ENCODE measurements around the gene S100A13. TPM values are rescaled to one million over a fixed set of nuclear protein-coding genes. Genes with fewer than 3 reads are reported as not detected.
A peak's percentile ranks its signal among the peaks of the same experiment; 100 is the strongest.
"Not testable (repeated sequence)": the region's sequence is repeated elsewhere in the genome, so short reads cannot be mapped to it uniquely, and the experiment has no call there.

S100A13 gene
- total RNA-seq, 1 experiment from 2014 or later = 350 TPM

DNA sequence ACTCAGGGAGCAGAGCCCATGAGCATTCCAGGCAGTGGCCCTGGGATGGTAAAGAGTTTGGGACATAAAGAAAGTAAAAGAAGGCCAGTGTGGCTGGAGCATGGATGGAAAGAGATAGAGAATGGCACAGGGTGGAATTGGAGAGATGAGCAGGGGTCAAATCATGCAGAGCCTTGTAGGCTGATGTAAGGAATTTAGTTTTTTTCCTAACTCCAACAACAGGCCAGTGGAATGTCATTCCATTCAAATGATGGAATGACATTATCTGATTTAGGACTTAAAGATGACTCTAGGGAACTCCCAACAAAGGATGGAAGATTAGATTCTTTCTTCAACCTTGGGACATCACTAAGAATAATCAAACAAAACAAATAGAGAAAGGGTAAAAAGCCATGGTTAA, 48.8 kb downstream of the S100A13 start:
- Histone ChIP-seq H3F3A (ENCODE audit: low read length, unreplicated experiment) (no peaks in the 10 kb centered on the region), H3K79me2 (ENCODE audit: low read length) (no peaks in the 10 kb centered on the region), H3K4me3 (ENCODE audit: low read length) (no peak overlapping the region), H3K27ac (ENCODE audit: low read length) (no peak overlapping the region), H3K9ac (ENCODE audit: low read length) (no peak overlapping the region), H3K27me3 (ENCODE audit: low read length) (no peaks in the 10 kb centered on the region), H3K9me2 (replicated peaks; ENCODE audit: low read length) (no peaks in the 10 kb centered on the region), H3K4me2 (ENCODE audit: low read length) (no peak overlapping the region), H2AFZ (ENCODE audit: low read length) (no peak overlapping the region), H4K20me1 (ENCODE audit: low read length) (no peaks in the 10 kb centered on the region), H3K9me3 (ENCODE audit: low read length) (no peaks in the 10 kb centered on the region), H3K36me3 (ENCODE audit: low read depth, low read length) (no peaks in the 10 kb centered on the region), H3K4me1 (ENCODE audit: insufficient read depth, low read length) (peaks cover 6% of the 10 kb centered on the region)
- TF ChIP-seq EZH2phosphoT487 (IDR thresholded peaks at IDR 0.05; ENCODE audit: borderline replicate concordance, low read length) = no peak
- no peak for TF ChIP-seq CTCF (conservative IDR thresholded peaks at IDR 0.05; ENCODE audit: low read depth, low read length)
- TF ChIP-seq EZH2 (IDR thresholded peaks at IDR 0.05; ENCODE audit: low read length, unreplicated experiment) = no peak
- intact Hi-C loops (cut with micrococcal nuclease) = no loop called here
- BruUV-seq (replicated peaks) = no TSS peak
- ATAC-seq (0 out of 2 replicates have a peak, but pooled peaks have one; percentile 18), DNase-seq (no peak)
- ChIA-PET POLR2A (ENCODE audit: unreplicated experiment) (no interaction called here), CTCF (no interaction called here)

DNA sequence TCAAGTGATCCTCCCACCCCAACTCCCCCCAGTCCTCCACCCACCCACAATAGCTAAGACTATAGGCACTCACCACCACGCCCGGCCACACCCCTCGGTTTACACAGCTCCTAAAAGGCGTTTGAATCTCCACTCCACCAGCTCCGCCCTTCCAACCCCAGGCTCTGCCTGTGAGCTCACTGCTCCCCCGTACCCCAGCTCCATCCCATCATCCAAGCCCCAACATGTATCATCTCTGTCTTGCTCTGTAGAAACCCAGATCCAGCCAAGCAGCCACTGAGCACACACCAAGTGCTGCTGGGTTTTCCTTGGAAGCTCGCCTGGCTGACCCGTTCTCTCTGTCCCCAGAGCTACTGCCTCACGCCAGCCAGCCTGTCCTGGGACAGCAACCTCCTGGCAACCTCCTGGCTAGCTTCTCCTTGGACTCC, 49.7 kb downstream of the S100A13 start:
- BruUV-seq (replicated peaks) = no TSS peak
- ATAC-seq = peak; percentile 16; the same call in 1 of the 2 replicates
- Histone ChIP-seq H3K4me1 (ENCODE audit: insufficient read depth, low read length) (peaks cover 14% of the 10 kb centered on the region), H2AFZ (ENCODE audit: low read length) (no peak overlapping the region), H3K36me3 (ENCODE audit: low read depth, low read length) (no peaks in the 10 kb centered on the region), H3K27me3 (ENCODE audit: low read length) (no peaks in the 10 kb centered on the region), H3K9me3 (ENCODE audit: low read length) (no peaks in the 10 kb centered on the region), H3K79me2 (ENCODE audit: low read length) (no peaks in the 10 kb centered on the region), H3K4me2 (ENCODE audit: low read length) (no peak overlapping the region), H3K27ac (ENCODE audit: low read length) (no peak overlapping the region), H4K20me1 (ENCODE audit: low read length) (no peaks in the 10 kb centered on the region), H3K9me2 (replicated peaks; ENCODE audit: low read length) (no peaks in the 10 kb centered on the region), H3K9ac (ENCODE audit: low read length) (no peak overlapping the region), H3K4me3 (ENCODE audit: low read length) (no peak overlapping the region), H3F3A (ENCODE audit: low read length, unreplicated experiment) (no peaks in the 10 kb centered on the region)
- ChIA-PET CTCF (interaction anchor here (1.2 kb wide), 1 partner anchor 35 kb away, joined by 4 read pairs; the partner anchor contains the start of gene S100A16), POLR2A (ENCODE audit: unreplicated experiment) (interaction anchor here (0.6 to 0.8 kb wide), 2 partner anchors 35 to 47 kb away, joined by 4 read pairs; partner anchors contain the start of gene S100A16)
- TF ChIP-seq EZH2 (IDR thresholded peaks at IDR 0.05; ENCODE audit: low read length, unreplicated experiment) (no peak), EZH2phosphoT487 (IDR thresholded peaks at IDR 0.05; ENCODE audit: borderline replicate concordance, low read length) (no peak), CTCF (conservative IDR thresholded peaks at IDR 0.05; ENCODE audit: low read depth, low read length) (no peak)
- intact Hi-C loops (cut with micrococcal nuclease) = no loop called here
- no peak for DNase-seq

GRCh38 chr1:153577138-153577537, 50.2 kb downstream of the S100A13 start:
- intact Hi-C loops (cut with micrococcal nuclease) = no loop called here
- TF ChIP-seq CTCF (conservative IDR thresholded peaks at IDR 0.05; ENCODE audit: low read depth, low read length) = no peak
- no peaks in the 10 kb centered on the region for H3K27me3 ChIP-seq (ENCODE audit: low read length)

GRCh38 chr1:153575497-153575896, 51.8 kb downstream of the S100A13 start:
- POLR2A ChIA-PET (ENCODE audit: unreplicated experiment); H3K27me3 ChIP-seq (ENCODE audit: low read length); H3K9me3 ChIP-seq (ENCODE audit: low read length); H3K9me2 ChIP-seq (replicated peaks; ENCODE audit: low read length); BruUV-seq (replicated peaks); H3F3A ChIP-seq (ENCODE audit: low read length, unreplicated experiment); H3K79me2 ChIP-seq (ENCODE audit: low read length); H4K20me1 ChIP-seq (ENCODE audit: low read length); H3K4me2 ChIP-seq (ENCODE audit: low read length); H3K27ac ChIP-seq (ENCODE audit: low read length); DNase-seq; H3K4me3 ChIP-seq (ENCODE audit: low read length); H3K36me3 ChIP-seq (ENCODE audit: low read depth, low read length); intact Hi-C loops (cut with micrococcal nuclease); H3K9ac ChIP-seq (ENCODE audit: low read length); CTCF ChIA-PET; ATAC-seq; H2AFZ ChIP-seq (ENCODE audit: low read length): not testable (repeated sequence)
- H3K4me1 ChIP-seq (ENCODE audit: insufficient read depth, low read length) = peaks cover 24% of the 10 kb centered on the region

More at GRCh38 chr1:153577138-153577537, 50.2 kb downstream of the S100A13 start:
- ChIA-PET POLR2A (ENCODE audit: unreplicated experiment) (interaction anchor here (0.6 to 0.8 kb wide), 2 partner anchors 36 to 46 kb away, joined by 4 read pairs; partner anchors contain the start of gene S100A16), CTCF (interaction anchor here (1.2 kb wide), 1 partner anchor 35 kb away, joined by 4 read pairs; the partner anchor contains the start of gene S100A16)
- H3K4me3 ChIP-seq (ENCODE audit: low read length) = no peak overlapping the region
- no peak overlapping the region for H3K9ac ChIP-seq (ENCODE audit: low read length)
- H4K20me1 ChIP-seq (ENCODE audit: low read length) = no peaks in the 10 kb centered on the region
- H3F3A ChIP-seq (ENCODE audit: low read length, unreplicated experiment) = no peaks in the 10 kb centered on the region
- BruUV-seq (replicated peaks) = no TSS peak
- H3K79me2 ChIP-seq (ENCODE audit: low read length) = no peaks in the 10 kb centered on the region
- no peaks in the 10 kb centered on the region for H3K36me3 ChIP-seq (ENCODE audit: low read depth, low read length)
- H3K4me2 ChIP-seq (ENCODE audit: low read length) = no peak overlapping the region
- no peak overlapping the region for H2AFZ ChIP-seq (ENCODE audit: low read length)
- DNase-seq = no peak
- H3K27ac ChIP-seq (ENCODE audit: low read length) = no peak overlapping the region
- peaks cover 19% of the 10 kb centered on the region for H3K4me1 ChIP-seq (ENCODE audit: insufficient read depth, low read length)
- H3K9me3 ChIP-seq (ENCODE audit: low read length) = no peaks in the 10 kb centered on the region
- no peaks in the 10 kb centered on the region for H3K9me2 ChIP-seq (replicated peaks; ENCODE audit: low read length)
- ATAC-seq = no peak

Measured in PC-3 (cell line).